ENCODE results near the gene ACSL1. TPM values are rescaled to one million over a fixed set of nuclear protein-coding genes. Genes with fewer than 3 reads are reported as not detected.

The ACSL1 gene
- polyA plus RNA-seq, 1 experiment, result 8.1 TPM

DNA sequence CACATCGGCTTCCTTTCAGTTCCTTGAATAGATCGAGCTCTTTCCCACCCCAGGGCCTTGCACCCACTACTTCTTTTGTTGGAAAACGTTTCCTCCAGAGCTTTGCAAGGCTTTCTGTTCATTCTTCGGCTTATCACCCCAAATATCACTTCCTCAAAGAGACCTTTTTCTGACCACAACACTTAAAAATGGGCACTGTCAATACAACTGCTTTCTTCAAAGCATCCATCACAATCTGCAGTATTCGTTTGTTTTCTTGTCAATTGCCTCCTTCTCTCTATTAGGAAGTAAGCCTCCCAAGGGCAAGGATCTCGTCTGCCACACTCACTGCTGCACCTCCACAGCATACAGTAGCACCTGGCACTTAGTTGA is 74.2 kb downstream of the ACSL1 start:
- H3K27me3 ChIP-seq (ENCODE audit: control insufficient read depth, insufficient read depth, low read length), result no peaks in the 10 kb centered on the region

DNA sequence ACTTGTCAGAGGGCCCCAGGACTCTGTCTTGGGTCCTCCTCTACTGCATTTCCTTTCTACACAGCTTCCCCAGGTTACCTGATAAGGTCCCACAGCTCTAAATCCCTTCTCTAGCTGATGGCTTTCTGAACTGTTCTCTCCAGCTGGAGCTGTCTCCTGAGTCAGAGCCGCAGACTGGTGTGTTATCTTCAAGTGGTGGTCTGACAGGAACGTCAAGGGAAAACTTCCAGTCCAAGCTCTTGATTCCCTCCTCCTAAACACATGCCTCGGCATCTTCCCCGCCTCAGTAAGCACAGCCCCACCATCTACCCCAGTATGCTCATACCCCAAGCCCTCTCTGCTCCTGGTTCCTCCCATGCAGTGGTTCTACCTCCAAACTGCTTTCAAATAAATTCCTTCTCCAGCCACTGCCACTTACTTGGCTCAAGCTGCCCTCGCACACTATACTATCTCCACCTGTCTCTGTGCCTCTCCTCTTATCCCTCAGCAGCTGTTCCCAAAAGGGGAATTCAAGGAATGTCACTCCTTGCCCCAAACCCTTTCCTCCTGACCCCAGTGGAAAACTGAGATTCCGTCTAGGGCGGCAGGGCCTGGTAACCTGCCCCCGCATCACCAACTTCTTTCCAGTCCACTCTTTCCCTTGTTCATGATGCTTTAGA is 74.7 kb downstream of the ACSL1 start:
- CTCF ChIA-PET, result interaction anchor here (0.9 to 1.4 kb wide), 2 partner anchors 228 to 345 kb away, joined by 3 to 4 read pairs; no protein-coding TSS in a partner anchor

More for the DNA sequence above, 74.2 kb downstream of the ACSL1 start:
- DNase-seq (ENCODE audit: low read depth), result no peak
- no peak for TF ChIP-seq CTCF (IDR thresholded peaks at IDR 0.05; ENCODE audit: insufficient read depth, low read depth, low read length)
- no peaks in the 10 kb centered on the region for H3K36me3 ChIP-seq (ENCODE audit: control insufficient read depth, insufficient read depth, low read length)
- CTCF ChIA-PET, result interaction anchor here (0.9 kb wide), 1 partner anchor 344 kb away, joined by 4 read pairs; no protein-coding TSS in a partner anchor
- POLR2A ChIA-PET, result no interaction called here
- H3K4me3 ChIP-seq (ENCODE audit: low read depth, low read length), result no peak overlapping the region

DNA sequence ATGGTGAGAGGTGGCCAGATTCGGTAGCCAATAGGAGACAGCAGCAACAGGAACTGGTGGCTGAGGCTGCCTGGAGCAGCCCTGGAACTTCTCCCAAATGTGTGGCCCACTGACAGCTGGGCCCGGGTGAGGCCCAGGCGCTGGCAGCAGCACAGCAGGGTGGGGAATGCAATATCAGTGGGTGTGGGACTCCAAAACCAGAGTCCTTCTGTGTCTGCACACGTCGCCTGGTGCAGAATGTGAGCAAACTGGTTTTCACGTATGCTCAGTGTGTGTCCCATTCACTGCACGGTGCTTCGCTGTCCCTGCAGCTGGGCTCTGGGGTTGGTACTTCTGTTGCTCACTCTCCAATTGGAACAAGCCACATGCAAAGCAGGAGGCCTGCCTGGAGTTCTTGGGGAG is 77.5 kb downstream of the ACSL1 start:
- Histone ChIP-seq H3K27me3 (ENCODE audit: control insufficient read depth, insufficient read depth, low read length) (no peaks in the 10 kb centered on the region), H3K4me3 (ENCODE audit: low read depth, low read length) (no peak overlapping the region), H3K36me3 (ENCODE audit: control insufficient read depth, insufficient read depth, low read length) (no peaks in the 10 kb centered on the region)
- POLR2A ChIA-PET, result no interaction called here
- no peak for TF ChIP-seq CTCF (IDR thresholded peaks at IDR 0.05; ENCODE audit: insufficient read depth, low read depth, low read length)
- no peak for DNase-seq (ENCODE audit: low read depth)
- CTCF ChIA-PET, result no interaction called here

More for the DNA sequence above, 74.7 kb downstream of the ACSL1 start:
- H3K4me3 ChIP-seq (ENCODE audit: low read depth, low read length), result no peak overlapping the region
- DNase-seq (ENCODE audit: low read depth), result no peak
- no peak for TF ChIP-seq CTCF (IDR thresholded peaks at IDR 0.05; ENCODE audit: insufficient read depth, low read depth, low read length)
- H3K36me3 ChIP-seq (ENCODE audit: control insufficient read depth, insufficient read depth, low read length), result no peaks in the 10 kb centered on the region
- POLR2A ChIA-PET, result no interaction called here
- H3K27me3 ChIP-seq (ENCODE audit: control insufficient read depth, insufficient read depth, low read length), result no peaks in the 10 kb centered on the region

- CTCF ChIA-PET, result interaction anchor here (0.6 to 2.9 kb wide), 7 partner anchors 11 to 236 kb away, joined by 3 to 18 read pairs (median 3); no protein-coding TSS in a partner anchor
- no peak for DNase-seq (ENCODE audit: low read depth)
- TF ChIP-seq CTCF (IDR thresholded peaks at IDR 0.05; ENCODE audit: insufficient read depth, low read depth, low read length), result no peak
- POLR2A ChIA-PET, result no interaction called here
- H3K4me3 ChIP-seq (ENCODE audit: low read depth, low read length), result no peak overlapping the region
- no peaks in the 10 kb centered on the region for H3K36me3 ChIP-seq (ENCODE audit: control insufficient read depth, insufficient read depth, low read length)
- no peaks in the 10 kb centered on the region for H3K27me3 ChIP-seq (ENCODE audit: control insufficient read depth, insufficient read depth, low read length)
Observed at GRCh38 chr4:184747034-184747830, 78.5 kb downstream of the ACSL1 start.

Data from BJ (cell line).